Measurements from ENCODE around the gene ATF3.
"Not testable (repeated sequence)": the region's sequence is repeated elsewhere in the genome, so short reads cannot be mapped to it uniquely, and the experiment has no call there.

Gene ATF3

GRCh38 chr1:212646588-212646987 is 38.0 kb downstream of the ATF3 start:
- Histone ChIP-seq H3K36me3 (ENCODE audit: control insufficient read depth, insufficient read depth, low read length, severe bottlenecking) (no peaks in the 10 kb centered on the region), H3K9me3 (ENCODE audit: control insufficient read depth, low read length) (no peaks in the 10 kb centered on the region), H3K27me3 (replicated peaks; ENCODE audit: control insufficient read depth, insufficient read depth, low read length) (no peaks in the 10 kb centered on the region), H3K4me3 (ENCODE audit: low read length) (no peak overlapping the region), H3K4me1 (ENCODE audit: control insufficient read depth, insufficient read depth, low read length) (peaks cover 32% of the 10 kb centered on the region), H3K9ac (ENCODE audit: low read length) (no peak overlapping the region)
- no peak for DNase-seq (ENCODE audit: low read depth)

GRCh38 chr1:212647004-212647403 is 38.4 kb downstream of the ATF3 start:
- Histone ChIP-seq H3K4me3 (ENCODE audit: low read length) (no peak overlapping the region), H3K9me3 (ENCODE audit: control insufficient read depth, low read length) (no peaks in the 10 kb centered on the region), H3K36me3 (ENCODE audit: control insufficient read depth, insufficient read depth, low read length, severe bottlenecking) (no peaks in the 10 kb centered on the region), H3K9ac (ENCODE audit: low read length) (no peak overlapping the region), H3K27me3 (replicated peaks; ENCODE audit: control insufficient read depth, insufficient read depth, low read length) (no peaks in the 10 kb centered on the region), H3K4me1 (ENCODE audit: control insufficient read depth, insufficient read depth, low read length) (peaks cover 36% of the 10 kb centered on the region)
- DNase-seq (ENCODE audit: low read depth), result no peak

- no peaks in the 10 kb centered on the region for H3K36me3 ChIP-seq (ENCODE audit: control insufficient read depth, insufficient read depth, low read length, severe bottlenecking)
- no peaks in the 10 kb centered on the region for H3K27me3 ChIP-seq (replicated peaks; ENCODE audit: control insufficient read depth, insufficient read depth, low read length)
- H3K4me3 ChIP-seq (ENCODE audit: low read length), result no peak overlapping the region
- H3K4me1 ChIP-seq (ENCODE audit: control insufficient read depth, insufficient read depth, low read length), result peaks cover 41% of the 10 kb centered on the region
- H3K9ac ChIP-seq (ENCODE audit: low read length), result peak overlapping the region; percentile 19
- no peaks in the 10 kb centered on the region for H3K9me3 ChIP-seq (ENCODE audit: control insufficient read depth, low read length)
- DNase-seq (ENCODE audit: low read depth), result peak; percentile 49
Measured at GRCh38 chr1:212648431-212648830, 39.9 kb downstream of the ATF3 start.

- Histone ChIP-seq H3K27me3 (replicated peaks; ENCODE audit: control insufficient read depth, insufficient read depth, low read length) (no peaks in the 10 kb centered on the region), H3K9me3 (ENCODE audit: control insufficient read depth, low read length) (no peaks in the 10 kb centered on the region), H3K9ac (ENCODE audit: low read length) (peak overlapping the region; percentile 19), H3K36me3 (ENCODE audit: control insufficient read depth, insufficient read depth, low read length, severe bottlenecking) (no peaks in the 10 kb centered on the region), H3K4me3 (ENCODE audit: low read length) (no peak overlapping the region), H3K4me1 (ENCODE audit: control insufficient read depth, insufficient read depth, low read length) (peaks cover 41% of the 10 kb centered on the region)
- DNase-seq (ENCODE audit: low read depth), result peak; percentile 91
Measured at GRCh38 chr1:212649020-212649419, 40.5 kb downstream of the ATF3 start.

GRCh38 chr1:212650228-212650627 is 41.7 kb downstream of the ATF3 start:
- no peaks in the 10 kb centered on the region for H3K27me3 ChIP-seq (replicated peaks; ENCODE audit: control insufficient read depth, insufficient read depth, low read length)
- H3K9ac ChIP-seq (ENCODE audit: low read length), result no peak overlapping the region
- no peak overlapping the region for H3K4me3 ChIP-seq (ENCODE audit: low read length)
- H3K36me3 ChIP-seq (ENCODE audit: control insufficient read depth, insufficient read depth, low read length, severe bottlenecking), result no peaks in the 10 kb centered on the region
- peak; percentile 27 for DNase-seq (ENCODE audit: low read depth)
- H3K9me3 ChIP-seq (ENCODE audit: control insufficient read depth, low read length), result no peaks in the 10 kb centered on the region
- peaks cover 41% of the 10 kb centered on the region for H3K4me1 ChIP-seq (ENCODE audit: control insufficient read depth, insufficient read depth, low read length)

- peak; percentile 45 for DNase-seq (ENCODE audit: low read depth)
- H3K27me3 ChIP-seq (replicated peaks; ENCODE audit: control insufficient read depth, insufficient read depth, low read length), result no peaks in the 10 kb centered on the region
- no peaks in the 10 kb centered on the region for H3K36me3 ChIP-seq (ENCODE audit: control insufficient read depth, insufficient read depth, low read length, severe bottlenecking)
- H3K4me1 ChIP-seq (ENCODE audit: control insufficient read depth, insufficient read depth, low read length), result peaks cover 41% of the 10 kb centered on the region
- H3K4me3 ChIP-seq (ENCODE audit: low read length), result no peak overlapping the region
- peak overlapping the region; percentile 71 for H3K9ac ChIP-seq (ENCODE audit: low read length)
- no peaks in the 10 kb centered on the region for H3K9me3 ChIP-seq (ENCODE audit: control insufficient read depth, low read length)
Measured at GRCh38 chr1:212651521-212651920, 43.0 kb downstream of the ATF3 start.

- H3K9ac ChIP-seq (ENCODE audit: low read length), result peak overlapping the region; percentile 71
- H3K9me3 ChIP-seq (ENCODE audit: control insufficient read depth, low read length), result no peaks in the 10 kb centered on the region
- peaks cover 41% of the 10 kb centered on the region for H3K4me1 ChIP-seq (ENCODE audit: control insufficient read depth, insufficient read depth, low read length)
- no peak for DNase-seq (ENCODE audit: low read depth)
- H3K36me3 ChIP-seq (ENCODE audit: control insufficient read depth, insufficient read depth, low read length, severe bottlenecking), result no peaks in the 10 kb centered on the region
- no peak overlapping the region for H3K4me3 ChIP-seq (ENCODE audit: low read length)
- H3K27me3 ChIP-seq (replicated peaks; ENCODE audit: control insufficient read depth, insufficient read depth, low read length), result no peaks in the 10 kb centered on the region
Measured at GRCh38 chr1:212651977-212652376, 43.4 kb downstream of the ATF3 start.

- DNase-seq (ENCODE audit: low read depth), result no peak
- H3K36me3 ChIP-seq (ENCODE audit: control insufficient read depth, insufficient read depth, low read length, severe bottlenecking), result no peaks in the 10 kb centered on the region
- peak overlapping the region; percentile 71 for H3K9ac ChIP-seq (ENCODE audit: low read length)
- no peaks in the 10 kb centered on the region for H3K27me3 ChIP-seq (replicated peaks; ENCODE audit: control insufficient read depth, insufficient read depth, low read length)
- H3K9me3 ChIP-seq (ENCODE audit: control insufficient read depth, low read length), result no peaks in the 10 kb centered on the region
- peaks cover 41% of the 10 kb centered on the region for H3K4me1 ChIP-seq (ENCODE audit: control insufficient read depth, insufficient read depth, low read length)
- no peak overlapping the region for H3K4me3 ChIP-seq (ENCODE audit: low read length)
Measured at GRCh38 chr1:212652609-212653008, 44.0 kb downstream of the ATF3 start.

GRCh38 chr1:212655668-212656440 is 47.3 kb downstream of the ATF3 start:
- H3K4me1 ChIP-seq (ENCODE audit: control insufficient read depth, insufficient read depth, low read length), result peaks cover 17% of the 10 kb centered on the region
- H3K9ac ChIP-seq (ENCODE audit: low read length), result no peak overlapping the region
- no peak overlapping the region for H3K4me3 ChIP-seq (ENCODE audit: low read length)
- no peaks in the 10 kb centered on the region for H3K36me3 ChIP-seq (ENCODE audit: control insufficient read depth, insufficient read depth, low read length, severe bottlenecking)
- no peaks in the 10 kb centered on the region for H3K27me3 ChIP-seq (replicated peaks; ENCODE audit: control insufficient read depth, insufficient read depth, low read length)
- peak; percentile 80 for DNase-seq (ENCODE audit: low read depth)
- H3K9me3 ChIP-seq (ENCODE audit: control insufficient read depth, low read length), result no peaks in the 10 kb centered on the region

- H3K27me3 ChIP-seq (replicated peaks; ENCODE audit: control insufficient read depth, insufficient read depth, low read length), result no peaks in the 10 kb centered on the region
- peaks cover 8% of the 10 kb centered on the region for H3K4me1 ChIP-seq (ENCODE audit: control insufficient read depth, insufficient read depth, low read length)
- no peak for DNase-seq (ENCODE audit: low read depth)
- H3K9me3 ChIP-seq (ENCODE audit: control insufficient read depth, low read length), result no peaks in the 10 kb centered on the region
- H3K9ac ChIP-seq (ENCODE audit: low read length), result no peak overlapping the region
- H3K4me3 ChIP-seq (ENCODE audit: low read length), result no peak overlapping the region
- no peaks in the 10 kb centered on the region for H3K36me3 ChIP-seq (ENCODE audit: control insufficient read depth, insufficient read depth, low read length, severe bottlenecking)
Measured at GRCh38 chr1:212656730-212657129, 48.2 kb downstream of the ATF3 start.

- DNase-seq (ENCODE audit: low read depth); H3K36me3 ChIP-seq (ENCODE audit: control insufficient read depth, insufficient read depth, low read length, severe bottlenecking); H3K4me1 ChIP-seq (ENCODE audit: control insufficient read depth, insufficient read depth, low read length); H3K27me3 ChIP-seq (replicated peaks; ENCODE audit: control insufficient read depth, insufficient read depth, low read length); H3K9me3 ChIP-seq (ENCODE audit: control insufficient read depth, low read length); H3K4me3 ChIP-seq (ENCODE audit: low read length); H3K9ac ChIP-seq (ENCODE audit: low read length): not testable (repeated sequence)
Measured at GRCh38 chr1:212658250-212658649, 49.7 kb downstream of the ATF3 start.

Data from adipocyte (in vitro differentiated cells).